ENCODE measurements around the gene GJA1.

GJA1 gene

DNA sequence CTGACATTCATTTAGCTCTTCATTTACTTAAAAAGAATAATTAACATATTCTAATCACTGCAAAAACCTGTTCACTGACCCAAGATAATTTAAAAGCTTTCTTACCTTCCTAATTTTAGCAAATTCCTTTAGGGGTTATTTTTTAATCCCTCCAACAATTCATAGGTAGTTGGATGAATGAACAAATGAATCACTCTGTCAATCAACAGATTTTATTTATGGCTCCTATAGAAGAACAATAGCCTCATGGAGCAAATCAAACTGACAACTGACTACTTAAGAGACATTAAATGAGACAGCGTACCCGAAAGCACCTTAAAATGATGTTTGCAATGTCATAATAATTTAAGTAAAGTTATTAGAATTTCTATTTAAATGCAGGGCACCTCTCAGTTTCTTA is 31.5 kb upstream of the GJA1 start:
- Histone ChIP-seq H3K4me3 (ENCODE audit: low read depth in 1 of 2, low read length in 2 of 2) (no peak overlapping the region), H4K20me1 (ENCODE audit: insufficient read depth, low read length) (no peaks in the 10 kb centered on the region), H2AFZ (ENCODE audit: low read depth, low read length) (no peak overlapping the region), H3K9me3 (ENCODE audit: insufficient read depth, low read length, severe bottlenecking) (no peaks in the 10 kb centered on the region), H3K27me3 (ENCODE audit: insufficient read depth, low read length, poor library complexity) (no peaks in the 10 kb centered on the region), H3K36me3 (ENCODE audit: insufficient read depth, low read length) (no peaks in the 10 kb centered on the region), H3K27ac (ENCODE audit: low read length) (no peak overlapping the region), H3K79me2 (ENCODE audit: insufficient read depth, low read length) (no peaks in the 10 kb centered on the region), H3K4me2 (ENCODE audit: insufficient read depth, low read length) (no peak overlapping the region), H3K9ac (ENCODE audit: low read depth, low read length) (no peak overlapping the region), H3K4me1 (ENCODE audit: insufficient read depth, low read length) (no peaks in the 10 kb centered on the region)
- TF ChIP-seq, protein P1, sequence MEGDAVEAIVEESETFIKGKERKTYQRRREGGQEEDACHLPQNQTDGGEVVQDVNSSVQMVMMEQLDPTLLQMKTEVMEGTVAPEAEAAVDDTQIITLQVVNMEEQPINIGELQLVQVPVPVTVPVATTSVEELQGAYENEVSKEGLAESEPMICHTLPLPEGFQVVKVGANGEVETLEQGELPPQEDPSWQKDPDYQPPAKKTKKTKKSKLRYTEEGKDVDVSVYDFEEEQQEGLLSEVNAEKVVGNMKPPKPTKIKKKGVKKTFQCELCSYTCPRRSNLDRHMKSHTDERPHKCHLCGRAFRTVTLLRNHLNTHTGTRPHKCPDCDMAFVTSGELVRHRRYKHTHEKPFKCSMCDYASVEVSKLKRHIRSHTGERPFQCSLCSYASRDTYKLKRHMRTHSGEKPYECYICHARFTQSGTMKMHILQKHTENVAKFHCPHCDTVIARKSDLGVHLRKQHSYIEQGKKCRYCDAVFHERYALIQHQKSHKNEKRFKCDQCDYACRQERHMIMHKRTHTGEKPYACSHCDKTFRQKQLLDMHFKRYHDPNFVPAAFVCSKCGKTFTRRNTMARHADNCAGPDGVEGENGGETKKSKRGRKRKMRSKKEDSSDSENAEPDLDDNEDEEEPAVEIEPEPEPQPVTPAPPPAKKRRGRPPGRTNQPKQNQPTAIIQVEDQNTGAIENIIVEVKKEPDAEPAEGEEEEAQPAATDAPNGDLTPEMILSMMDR (IDR thresholded peaks at IDR 0.05; ENCODE audit: borderline replicate concordance, extremely low read depth, low read length, poor library complexity, severe bottlenecking) = no peak
- no peak for TF ChIP-seq EZH2 (IDR thresholded peaks at IDR 0.05; ENCODE audit: borderline replicate concordance, low read depth, low read length, severe bottlenecking)
- ATAC-seq (ENCODE audit: insufficient read depth, low read depth) (no peak), DNase-seq (no peak)

DNA sequence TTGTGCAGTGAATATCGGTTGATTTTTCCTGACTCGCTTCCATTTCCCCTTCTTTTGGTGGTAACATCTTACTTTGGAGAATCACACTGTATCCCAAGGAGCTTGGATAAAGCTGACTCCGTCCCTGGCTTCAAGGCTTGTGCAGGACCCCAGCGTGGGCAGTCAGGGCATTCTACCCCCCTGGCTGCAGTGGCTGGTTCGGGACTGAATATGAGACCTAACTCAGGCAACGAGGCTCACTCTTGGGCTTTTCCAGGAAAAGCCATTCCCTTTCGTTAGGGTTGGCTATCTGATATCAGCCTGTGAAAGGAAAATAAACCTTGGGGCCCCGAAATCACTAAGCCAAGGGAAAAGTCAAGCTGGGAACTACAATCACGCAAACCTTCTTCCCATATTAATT is 30.1 kb upstream of the GJA1 start:
- Histone ChIP-seq H3K4me3 (ENCODE audit: low read depth in 1 of 2, low read length in 2 of 2) (no peak overlapping the region), H3K36me3 (ENCODE audit: insufficient read depth, low read length) (no peaks in the 10 kb centered on the region), H3K9ac (ENCODE audit: low read depth, low read length) (no peak overlapping the region), H3K79me2 (ENCODE audit: insufficient read depth, low read length) (no peaks in the 10 kb centered on the region), H3K9me3 (ENCODE audit: insufficient read depth, low read length, severe bottlenecking) (no peaks in the 10 kb centered on the region), H3K4me1 (ENCODE audit: insufficient read depth, low read length) (no peaks in the 10 kb centered on the region), H3K27ac (ENCODE audit: low read length) (no peak overlapping the region), H3K4me2 (ENCODE audit: insufficient read depth, low read length) (no peak overlapping the region), H4K20me1 (ENCODE audit: insufficient read depth, low read length) (no peaks in the 10 kb centered on the region), H2AFZ (ENCODE audit: low read depth, low read length) (no peak overlapping the region), H3K27me3 (ENCODE audit: insufficient read depth, low read length, poor library complexity) (no peaks in the 10 kb centered on the region)
- DNase-seq (no peak), ATAC-seq (ENCODE audit: insufficient read depth, low read depth) (no peak)
- TF ChIP-seq EZH2 (IDR thresholded peaks at IDR 0.05; ENCODE audit: borderline replicate concordance, low read depth, low read length, severe bottlenecking) = no peak
- TF ChIP-seq, protein P1 (IDR thresholded peaks at IDR 0.05; ENCODE audit: borderline replicate concordance, extremely low read depth, low read length, poor library complexity, severe bottlenecking) = no peak

DNA sequence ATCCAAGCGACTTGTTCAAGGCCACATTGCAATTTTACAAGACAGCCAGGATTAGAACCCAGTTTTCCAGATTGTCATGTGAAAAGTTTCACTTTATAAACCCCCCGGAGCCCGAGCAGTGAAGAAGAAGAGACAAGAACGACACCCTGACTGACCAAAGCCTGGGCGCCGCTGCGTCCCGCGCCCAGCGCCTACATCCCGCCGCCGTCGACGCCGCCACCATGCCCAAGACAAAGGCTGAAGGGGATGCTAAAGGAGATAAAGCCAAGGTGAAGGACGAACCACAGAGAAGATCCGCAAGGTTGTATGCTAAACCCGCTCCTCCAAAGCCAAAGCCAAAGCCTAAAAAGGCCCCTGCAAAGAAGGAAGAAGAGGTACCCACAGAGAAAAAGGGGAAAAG is 27.1 kb upstream of the GJA1 start:
- Histone ChIP-seq H3K4me1 (ENCODE audit: insufficient read depth, low read length) (no peaks in the 10 kb centered on the region), H3K9me3 (ENCODE audit: insufficient read depth, low read length, severe bottlenecking) (no peaks in the 10 kb centered on the region), H4K20me1 (ENCODE audit: insufficient read depth, low read length) (no peaks in the 10 kb centered on the region), H2AFZ (ENCODE audit: low read depth, low read length) (no peak overlapping the region), H3K36me3 (ENCODE audit: insufficient read depth, low read length) (no peaks in the 10 kb centered on the region), H3K27me3 (ENCODE audit: insufficient read depth, low read length, poor library complexity) (no peaks in the 10 kb centered on the region), H3K27ac (ENCODE audit: low read length) (no peak overlapping the region), H3K4me2 (ENCODE audit: insufficient read depth, low read length) (no peak overlapping the region), H3K4me3 (ENCODE audit: low read depth in 1 of 2, low read length in 2 of 2) (no peak overlapping the region), H3K79me2 (ENCODE audit: insufficient read depth, low read length) (no peaks in the 10 kb centered on the region), H3K9ac (ENCODE audit: low read depth, low read length) (no peak overlapping the region)
- ATAC-seq (ENCODE audit: insufficient read depth, low read depth) = no peak
- TF ChIP-seq, protein P1 (IDR thresholded peaks at IDR 0.05; ENCODE audit: borderline replicate concordance, extremely low read depth, low read length, poor library complexity, severe bottlenecking) = no peak
- no peak for TF ChIP-seq EZH2 (IDR thresholded peaks at IDR 0.05; ENCODE audit: borderline replicate concordance, low read depth, low read length, severe bottlenecking)
- no peak for DNase-seq

DNA sequence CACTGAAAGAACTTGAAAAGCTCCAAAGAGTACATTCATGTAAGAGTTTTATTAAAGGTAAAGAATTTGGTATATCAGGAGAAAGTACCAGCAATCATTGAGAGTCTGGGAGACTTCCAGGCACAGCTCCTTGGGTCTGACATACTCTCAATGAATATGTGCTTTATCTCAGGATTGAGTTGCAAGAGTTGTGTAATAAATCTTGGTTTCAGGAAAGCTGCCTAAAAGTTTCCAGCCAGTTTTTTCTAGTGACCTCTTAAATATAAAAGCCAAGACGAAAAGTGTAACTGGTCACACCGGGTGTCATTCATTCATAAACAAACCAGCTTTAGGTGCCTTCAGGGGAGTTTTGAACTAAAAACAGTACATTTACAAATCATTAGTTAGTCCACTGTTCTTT is 21.6 kb upstream of the GJA1 start:
- Histone ChIP-seq H3K27me3 (ENCODE audit: insufficient read depth, low read length, poor library complexity) (no peaks in the 10 kb centered on the region), H3K9me3 (ENCODE audit: insufficient read depth, low read length, severe bottlenecking) (no peaks in the 10 kb centered on the region), H3K36me3 (ENCODE audit: insufficient read depth, low read length) (no peaks in the 10 kb centered on the region), H3K79me2 (ENCODE audit: insufficient read depth, low read length) (no peaks in the 10 kb centered on the region), H2AFZ (ENCODE audit: low read depth, low read length) (no peak overlapping the region), H3K4me2 (ENCODE audit: insufficient read depth, low read length) (no peak overlapping the region), H3K4me1 (ENCODE audit: insufficient read depth, low read length) (no peaks in the 10 kb centered on the region), H3K9ac (ENCODE audit: low read depth, low read length) (no peak overlapping the region), H4K20me1 (ENCODE audit: insufficient read depth, low read length) (no peaks in the 10 kb centered on the region), H3K4me3 (ENCODE audit: low read depth in 1 of 2, low read length in 2 of 2) (no peak overlapping the region), H3K27ac (ENCODE audit: low read length) (no peak overlapping the region)
- DNase-seq (no peak), ATAC-seq (ENCODE audit: insufficient read depth, low read depth) (no peak)
- no peak for TF ChIP-seq EZH2 (IDR thresholded peaks at IDR 0.05; ENCODE audit: borderline replicate concordance, low read depth, low read length, severe bottlenecking)

Measured in DND-41 (cell line).